NCI-H1694 (cell line): ENCODE measurements around the gene VTA1.
"Not testable (repeated sequence)": the region's sequence is repeated elsewhere in the genome, so short reads cannot be mapped to it uniquely, and the experiment has no call there.

Experiments
- DNase-seq: peaks from one replicate; lab custom pipeline; 2025; lab: John Stamatoyannopoulos, UW

Gene VTA1

GRCh38 chr6:142225552-142225951 lies 78.5 kb downstream of the VTA1 start:
- no peak for DNase-seq

GRCh38 chr6:142226731-142227130 lies 79.7 kb downstream of the VTA1 start:
- no peak for DNase-seq

GRCh38 chr6:142229518-142230270 lies 82.6 kb downstream of the VTA1 start:
- not testable (repeated sequence) for DNase-seq

- DNase-seq: not testable (repeated sequence)
Observed at GRCh38 chr6:142232206-142233044, 85.4 kb downstream of the VTA1 start.

- no peak for DNase-seq
Observed at GRCh38 chr6:142233945-142234682, 87.1 kb downstream of the VTA1 start.

- DNase-seq: no peak
Observed at GRCh38 chr6:142235272-142235671, 88.2 kb downstream of the VTA1 start.

GRCh38 chr6:142235791-142236190 lies 88.7 kb downstream of the VTA1 start:
- no peak for DNase-seq

- no peak for DNase-seq
Observed at GRCh38 chr6:142236691-142237090, 89.6 kb downstream of the VTA1 start.

- DNase-seq: no peak
Observed at GRCh38 chr6:142238881-142239280, 91.8 kb downstream of the VTA1 start.

GRCh38 chr6:142240179-142240578 lies 93.1 kb downstream of the VTA1 start:
- no peak for DNase-seq

- no peak for DNase-seq
Observed at GRCh38 chr6:142241061-142241460, 94.0 kb downstream of the VTA1 start.

GRCh38 chr6:142242269-142242668 lies 95.2 kb downstream of the VTA1 start:
- DNase-seq: no peak

GRCh38 chr6:142246960-142247359 lies 99.9 kb downstream of the VTA1 start:
- DNase-seq: no peak

- no peak for DNase-seq
Observed at GRCh38 chr6:142249266-142249665, 102.2 kb downstream of the VTA1 start.

GRCh38 chr6:142251930-142252445 lies 104.9 kb downstream of the VTA1 start:
- no peak for DNase-seq

- DNase-seq: no peak
Observed at GRCh38 chr6:142254513-142254912, 107.5 kb downstream of the VTA1 start.

- no peak for DNase-seq
Observed at GRCh38 chr6:142255785-142256184, 108.7 kb downstream of the VTA1 start.

- no peak for DNase-seq
Observed at GRCh38 chr6:142258305-142258704, 111.2 kb downstream of the VTA1 start.

GRCh38 chr6:142258757-142259156 lies 111.7 kb downstream of the VTA1 start:
- no peak for DNase-seq

- DNase-seq: no peak
Observed at GRCh38 chr6:142260748-142261147, 113.7 kb downstream of the VTA1 start.

- no peak for DNase-seq
Observed at GRCh38 chr6:142262231-142262630, 115.2 kb downstream of the VTA1 start.

- DNase-seq: no peak
Observed at GRCh38 chr6:142265476-142265875, 118.4 kb downstream of the VTA1 start.
